Spinal cord (tissue), 10 donors: Measurements from ENCODE around the gene FZR1. TPM values are rescaled to one million over a fixed set of nuclear protein-coding genes. Genes with fewer than 3 reads are reported as not detected.
A peak's percentile ranks its signal among the peaks of the same experiment; 100 is the strongest.

Experiments
- DNase-seq, 6 donors: peaks; one replicate each; pipeline versions ENCODE4 v3.0.0 to v3.0.0-alpha.2; 2013 to 2015; ENCODE audit warnings: low spot score in 6 of 6, low read depth in 4 of 6
- H3K27ac ChIP-seq: one replicate; pipeline ENCODE4 v1.5.1; 2013; ENCODE audit warnings: low read depth, low read length, control low read depth
- H3K27me3 ChIP-seq: one replicate; pipeline ENCODE4 v1.6.1; 2013; ENCODE audit warnings: low read length; ENCODE audit not compliant: control insufficient read depth, insufficient read depth
- H3K36me3 ChIP-seq: one replicate; pipeline ENCODE4 v1.6.1; 2013; ENCODE audit warnings: low read length; ENCODE audit not compliant: control insufficient read depth, insufficient read depth
- H3K4me1 ChIP-seq: one replicate; pipeline ENCODE4 v1.6.1; 2013; ENCODE audit warnings: low read length; ENCODE audit not compliant: control insufficient read depth, insufficient read depth
- H3K4me3 ChIP-seq: one replicate; pipeline ENCODE4 v1.5.1; 2013; ENCODE audit warnings: low read depth, low read length, control low read depth
- H3K9me3 ChIP-seq: one replicate; pipeline ENCODE4 v1.6.1; 2013; ENCODE audit warnings: low read length; ENCODE audit not compliant: control insufficient read depth, insufficient read depth
- WGBS: methylation state at CpG from one replicate; pipeline ENCODE4 v1.1.5; 2013; ENCODE audit warnings: missing lambda C conversion rate; ENCODE audit not compliant: insufficient coverage; 5-methylcytosine and 5-hydroxymethylcytosine counted together
- polyA plus RNA-seq, 2 donors: library from polyadenylated mRNA; unstranded; fragments of 120-200 nt; gene quantifications; one replicate each; pipeline ENCODE4 v1.2.1, GENCODE V29; 2013; ENCODE audit not compliant: insufficient read length in 2 of 2
- total RNA-seq, 2 donors: library from RNA; depleted of rRNA in 1 of 2; stranded (reverse); fragments of 120-200 nt in 1 of 2; fragments of >200 nt in 1 of 2; gene quantifications; one replicate each; pipeline versions ENCODE4 v1.2.3 to v1.2.4, GENCODE V29; 2013 to 2014
- donor health status: healthy.

Gene FZR1
- total and polyA plus RNA-seq, 4 donors: 35.4 to 111 (median 64.2) TPM

- 39% methylated on average over 34 of the region's 57 CpGs for WGBS
- peaks cover 2% of the 10 kb centered on the region for H3K27me3 ChIP-seq
- H3K27ac ChIP-seq: no peak overlapping the region
- DNase-seq: no peak
- H3K36me3 ChIP-seq: peaks cover 44% of the 10 kb centered on the region
- H3K9me3 ChIP-seq: no peaks in the 10 kb centered on the region
- H3K4me3 ChIP-seq: no peak overlapping the region
- peaks cover 51% of the 10 kb centered on the region for H3K4me1 ChIP-seq
Measured at GRCh38 chr19:3463714-3464586, 42.2 kb upstream of the FZR1 start.

GRCh38 chr19:3464587-3465235 is 41.4 kb upstream of the FZR1 start:
- no peak overlapping the region for H3K27ac ChIP-seq
- H3K27me3 ChIP-seq: peaks cover 2% of the 10 kb centered on the region

GRCh38 chr19:3465552-3465951 is 40.6 kb upstream of the FZR1 start:
- Histone ChIP-seq H3K36me3 (peaks cover 31% of the 10 kb centered on the region), H3K27ac (peak overlapping the region; percentile 47), H3K27me3 (no peaks in the 10 kb centered on the region), H3K4me1 (peaks cover 37% of the 10 kb centered on the region), H3K4me3 (no peak overlapping the region), H3K9me3 (no peaks in the 10 kb centered on the region)
- 46% methylated on average over 6 of the region's 7 CpGs for WGBS
- no peak for DNase-seq

More at GRCh38 chr19:3464587-3465235, 41.4 kb upstream of the FZR1 start:
- WGBS: 59% methylated on average over 11 of the region's 31 CpGs
- H3K36me3 ChIP-seq: peaks cover 38% of the 10 kb centered on the region
- DNase-seq: no peak
- no peak overlapping the region for H3K4me3 ChIP-seq
- peaks cover 43% of the 10 kb centered on the region for H3K4me1 ChIP-seq
- H3K9me3 ChIP-seq: no peaks in the 10 kb centered on the region

- WGBS: 58% methylated on average over 7 of the region's 9 CpGs
- Histone ChIP-seq H3K36me3 (peaks cover 24% of the 10 kb centered on the region), H3K27ac (peak overlapping the region; percentile 52), H3K4me3 (no peak overlapping the region), H3K9me3 (no peaks in the 10 kb centered on the region), H3K4me1 (peaks cover 42% of the 10 kb centered on the region), H3K27me3 (no peaks in the 10 kb centered on the region)
- DNase-seq: peak in 1 of 6 donors; percentile 93
Measured at GRCh38 chr19:3466635-3467034, 39.5 kb upstream of the FZR1 start.

GRCh38 chr19:3467437-3468198 is 38.5 kb upstream of the FZR1 start:
- peaks cover 49% of the 10 kb centered on the region for H3K4me1 ChIP-seq
- no peaks in the 10 kb centered on the region for H3K9me3 ChIP-seq
- H3K27ac ChIP-seq: no peak overlapping the region
- no peak for DNase-seq
- 93% methylated on average over 9 of the region's 10 CpGs for WGBS
- H3K36me3 ChIP-seq: peaks cover 23% of the 10 kb centered on the region
- no peak overlapping the region for H3K4me3 ChIP-seq
- H3K27me3 ChIP-seq: peaks cover 2% of the 10 kb centered on the region

GRCh38 chr19:3468211-3468610 is 37.9 kb upstream of the FZR1 start:
- Histone ChIP-seq H3K36me3 (peaks cover 17% of the 10 kb centered on the region), H3K27me3 (peaks cover 2% of the 10 kb centered on the region), H3K9me3 (no peaks in the 10 kb centered on the region), H3K4me1 (peaks cover 49% of the 10 kb centered on the region), H3K27ac (no peak overlapping the region), H3K4me3 (no peak overlapping the region)
- WGBS: no CpG with 5 or more reads among the region's 3 CpGs
- no peak for DNase-seq

- Histone ChIP-seq H3K27me3 (peaks cover 4% of the 10 kb centered on the region), H3K27ac (no peak overlapping the region), H3K9me3 (no peaks in the 10 kb centered on the region), H3K36me3 (peaks cover 4% of the 10 kb centered on the region), H3K4me3 (no peak overlapping the region), H3K4me1 (peaks cover 35% of the 10 kb centered on the region)
- WGBS: 45% methylated on average over 14 of the region's 14 CpGs
- no peak for DNase-seq
Measured at GRCh38 chr19:3469638-3470499, 36.2 kb upstream of the FZR1 start.

GRCh38 chr19:3470500-3471128 is 35.5 kb upstream of the FZR1 start:
- Histone ChIP-seq H3K9me3 (no peaks in the 10 kb centered on the region), H3K4me1 (peaks cover 29% of the 10 kb centered on the region), H3K27me3 (peaks cover 4% of the 10 kb centered on the region), H3K36me3 (peaks cover 1% of the 10 kb centered on the region), H3K27ac (no peak overlapping the region), H3K4me3 (no peak overlapping the region)
- 68% methylated on average over 8 of the region's 11 CpGs for WGBS
- no peak for DNase-seq
